DOHH2 (cell line): ENCODE results near the gene KRTAP12-1.

Experiments
- CTCF ChIP-seq: fragments of 200-600 bp; sonication (generic); IDR thresholded peaks from one replicate; pipeline ENCODE4 v1.5.1; 2014; ENCODE audit warnings: antibody characterized with exemption, mild to moderate bottlenecking, low read depth, low read length; ENCODE audit not compliant: poor library complexity, severe bottlenecking
- EZH2phosphoT487 ChIP-seq: fragments of 200-600 bp; sonication (generic); IDR thresholded peaks from 2 replicates; pipeline ENCODE4 v1.6.1; 2017; ENCODE audit warnings: borderline replicate concordance, mild to moderate bottlenecking, antibody characterized with exemption, low read length, moderate library complexity, mixed read lengths

GRCh38 chr21:44708213-44708865, 26.4 kb upstream of the KRTAP12-1 start:
- TF ChIP-seq CTCF (no peak), EZH2phosphoT487 (no peak)
